NT2/D1 (cell line): ENCODE results near the gene TGFB2.

Experiments used
- SUZ12 ChIP-seq: IDR thresholded peaks from 2 replicates; pipeline ENCODE4 v1.6.1; 2011; ENCODE audit not compliant: insufficient read length, insufficient read depth; ENCODE audit errors: extremely low read depth
- YY1 ChIP-seq: IDR thresholded peaks from 2 replicates; pipeline ENCODE4 v1.6.1; 2011; ENCODE audit not compliant: insufficient read length, insufficient read depth
- ZNF274 ChIP-seq: IDR thresholded peaks from 2 replicates; pipeline ENCODE4 v1.6.1; 2011; ENCODE audit warnings: mild to moderate bottlenecking, low read depth, low read length

- no peak for TF ChIP-seq ZNF274
- no peak for TF ChIP-seq YY1
- no peak for TF ChIP-seq SUZ12
Observed at GRCh38 chr1:218302155-218302554, 43.0 kb upstream of the TGFB2 start.
